ENCODE data around the gene C13orf46.

GRCh38 chr13:113952151-113952982, 21.5 kb downstream of the C13orf46 start:
- TF ChIP-seq CTCF (IDR thresholded peaks at IDR 0.05; ENCODE audit: control extremely low read depth in 1 of 3, insufficient read depth in 1 of 3, low read depth in 1 of 3, low read length in 3 of 3) (no peak), POLR2AphosphoS5 (IDR thresholded peaks at IDR 0.05; ENCODE audit: low read depth, low read length) (no peak), RFX5 (IDR thresholded peaks at IDR 0.05; ENCODE audit: borderline replicate concordance, low read depth, low read length) (no peak), EZH2 (IDR thresholded peaks at IDR 0.05; ENCODE audit: low read depth, low read length, severe bottlenecking) (no peak), POLR2A (IDR thresholded peaks at IDR 0.05; ENCODE audit: control extremely low read depth in 1 of 2, low read depth in 2 of 2, low read length in 2 of 2) (no peak), KDM1A (IDR thresholded peaks at IDR 0.05; ENCODE audit: borderline replicate concordance, low read length) (no peak)
- TF ChIP-seq, protein P1, sequence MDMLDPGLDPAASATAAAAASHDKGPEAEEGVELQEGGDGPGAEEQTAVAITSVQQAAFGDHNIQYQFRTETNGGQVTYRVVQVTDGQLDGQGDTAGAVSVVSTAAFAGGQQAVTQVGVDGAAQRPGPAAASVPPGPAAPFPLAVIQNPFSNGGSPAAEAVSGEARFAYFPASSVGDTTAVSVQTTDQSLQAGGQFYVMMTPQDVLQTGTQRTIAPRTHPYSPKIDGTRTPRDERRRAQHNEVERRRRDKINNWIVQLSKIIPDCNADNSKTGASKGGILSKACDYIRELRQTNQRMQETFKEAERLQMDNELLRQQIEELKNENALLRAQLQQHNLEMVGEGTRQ (IDR thresholded peaks at IDR 0.05; ENCODE audit: low read length) = no peak

All from H1 (cell line).